GM13977 (cell line): ENCODE measurements around the gene B4GALT1.
"Not testable (repeated sequence)": the region's sequence is repeated elsewhere in the genome, so short reads cannot be mapped to it uniquely, and the experiment has no call there.

ENCODE experiments used
- DNase-seq: peaks from one replicate; pipeline ENCODE4 v3.0.0; 2012; ENCODE audit warnings: low spot score
- in situ Hi-C: fragments of 300-500 bp; cut with MboI; formaldehyde crosslinking; loops from one replicate; pipeline ENCODE4 v1.12.0; 2022; ENCODE audit warnings: low sequenced_read_pairs, low pct_unique_long_range_greater_than_20kb, mixed read lengths, inconsistent platforms; ENCODE audit not compliant: unreplicated experiment
- TF ChIP-seq, protein P1 (sequence below): IDR thresholded peaks from 2 replicates; pipeline ENCODE4 v1.5.1; 2012; ENCODE audit warnings: mild to moderate bottlenecking, control low read depth; ENCODE audit not compliant: insufficient read depth; ENCODE audit errors: extremely low read depth, missing control alignments

The B4GALT1 gene

DNA sequence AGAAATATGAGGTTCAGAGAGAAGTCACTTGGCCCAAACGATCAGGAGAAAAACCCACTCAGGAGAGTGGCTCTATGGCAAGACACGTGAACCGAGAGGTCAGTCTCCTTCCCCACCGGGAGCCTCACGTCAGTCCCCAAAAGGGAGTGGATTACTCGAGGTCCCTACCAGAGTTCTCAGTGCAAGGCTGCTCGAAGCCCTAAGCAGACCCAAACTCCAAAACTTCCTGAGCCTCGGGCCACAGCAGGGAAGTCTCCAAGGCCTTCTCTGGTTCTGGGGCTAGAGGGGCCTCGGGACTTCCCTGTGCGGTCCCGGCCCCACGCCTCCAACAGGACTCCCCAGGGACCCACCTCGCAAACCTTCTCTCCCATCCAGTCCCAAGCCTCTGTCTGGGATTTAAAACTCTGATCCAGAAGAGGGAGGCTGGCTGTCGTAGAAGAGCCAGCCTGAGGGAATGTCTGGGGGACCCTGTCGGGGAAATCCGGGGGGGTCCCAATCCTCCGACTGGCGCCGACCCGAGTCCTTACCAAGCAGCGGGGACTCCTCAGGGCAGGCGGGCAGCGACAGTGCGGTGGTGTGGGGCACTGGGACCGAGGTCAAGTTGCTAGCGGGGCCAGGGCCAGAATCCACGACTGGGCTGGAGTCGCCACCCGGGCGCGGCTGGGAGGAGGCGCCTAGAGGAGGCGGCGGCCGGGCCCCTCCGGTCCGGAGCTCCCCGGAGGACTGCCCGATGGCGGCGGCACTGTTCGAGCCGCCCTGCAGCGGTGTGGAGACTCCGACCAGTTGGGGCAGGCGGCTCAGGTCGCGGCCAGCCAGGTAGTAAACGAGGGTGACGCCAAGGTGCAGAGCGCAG is 679 bp downstream of the B4GALT1 start:
- TF ChIP-seq, protein P1, sequence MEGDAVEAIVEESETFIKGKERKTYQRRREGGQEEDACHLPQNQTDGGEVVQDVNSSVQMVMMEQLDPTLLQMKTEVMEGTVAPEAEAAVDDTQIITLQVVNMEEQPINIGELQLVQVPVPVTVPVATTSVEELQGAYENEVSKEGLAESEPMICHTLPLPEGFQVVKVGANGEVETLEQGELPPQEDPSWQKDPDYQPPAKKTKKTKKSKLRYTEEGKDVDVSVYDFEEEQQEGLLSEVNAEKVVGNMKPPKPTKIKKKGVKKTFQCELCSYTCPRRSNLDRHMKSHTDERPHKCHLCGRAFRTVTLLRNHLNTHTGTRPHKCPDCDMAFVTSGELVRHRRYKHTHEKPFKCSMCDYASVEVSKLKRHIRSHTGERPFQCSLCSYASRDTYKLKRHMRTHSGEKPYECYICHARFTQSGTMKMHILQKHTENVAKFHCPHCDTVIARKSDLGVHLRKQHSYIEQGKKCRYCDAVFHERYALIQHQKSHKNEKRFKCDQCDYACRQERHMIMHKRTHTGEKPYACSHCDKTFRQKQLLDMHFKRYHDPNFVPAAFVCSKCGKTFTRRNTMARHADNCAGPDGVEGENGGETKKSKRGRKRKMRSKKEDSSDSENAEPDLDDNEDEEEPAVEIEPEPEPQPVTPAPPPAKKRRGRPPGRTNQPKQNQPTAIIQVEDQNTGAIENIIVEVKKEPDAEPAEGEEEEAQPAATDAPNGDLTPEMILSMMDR: no peak
- in situ Hi-C loops: loop anchor here (10.0 kb wide), 1 partner anchor 58 kb away; no protein-coding TSS in a partner anchor
- DNase-seq: no peak

DNA sequence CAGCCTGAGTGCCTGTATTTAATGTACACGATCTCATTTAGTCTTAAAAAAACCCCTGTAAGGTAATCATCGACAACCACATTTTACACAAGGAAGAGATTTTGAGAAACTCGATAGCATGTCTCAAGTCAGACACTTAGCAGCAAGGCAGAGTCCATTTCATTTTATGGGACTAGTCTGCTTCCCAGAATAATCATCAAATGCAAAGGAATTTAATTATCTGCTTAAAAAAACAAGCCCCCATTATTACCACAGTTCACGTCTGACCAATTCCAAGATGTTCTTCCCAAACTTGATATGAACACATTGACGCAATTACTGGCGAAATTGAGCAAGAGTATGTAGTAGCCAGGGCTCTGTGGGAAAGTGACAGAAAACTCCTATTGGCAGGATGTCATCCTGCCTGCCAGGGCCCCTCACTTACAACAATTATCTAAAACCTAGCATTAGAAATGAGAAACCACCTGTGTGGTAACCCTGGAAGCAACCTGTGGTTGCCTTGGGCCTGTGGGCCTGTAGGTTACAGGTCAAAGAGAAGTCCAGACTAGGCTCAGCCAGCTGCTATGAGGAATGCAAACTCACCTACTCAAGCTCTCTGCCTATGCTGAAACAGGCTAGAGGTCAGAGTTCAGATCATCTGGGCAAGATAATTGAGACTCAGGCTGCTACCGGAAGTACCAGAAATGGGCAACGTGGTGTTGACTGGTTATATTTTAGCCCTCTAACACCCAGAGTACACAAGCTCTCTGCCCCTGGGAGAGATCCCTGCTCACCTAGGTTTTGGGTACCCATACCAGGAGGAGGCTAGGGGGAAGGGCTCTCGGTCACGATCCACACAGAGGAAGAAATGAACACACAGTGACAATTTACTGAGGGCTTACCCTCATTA is 1.6 kb downstream of the B4GALT1 start:
- peak; percentile 66 for DNase-seq
- in situ Hi-C loops: loop anchor here (10.0 kb wide), 1 partner anchor 59 kb away; no protein-coding TSS in a partner anchor
- TF ChIP-seq, protein P1: no peak

DNA sequence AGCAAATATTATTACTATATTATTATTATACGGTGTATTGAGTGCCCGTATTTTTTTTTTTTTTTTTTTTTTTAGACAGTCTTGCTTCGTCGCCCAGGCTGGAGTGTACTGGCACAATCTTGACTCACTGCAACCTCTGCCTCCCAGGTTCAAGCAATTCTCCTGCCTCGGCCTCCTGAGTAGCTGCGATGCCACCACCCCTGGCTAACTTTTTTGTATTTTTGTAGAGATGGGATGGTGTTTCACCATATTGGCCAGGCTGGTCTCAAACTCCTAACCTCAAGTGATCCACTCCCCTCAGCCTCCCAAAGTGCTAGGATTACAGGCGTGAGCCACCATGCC is 2.2 kb downstream of the B4GALT1 start:
- in situ Hi-C loops: loop anchor here (10.0 kb wide), 1 partner anchor 60 kb away; no protein-coding TSS in a partner anchor

DNA sequence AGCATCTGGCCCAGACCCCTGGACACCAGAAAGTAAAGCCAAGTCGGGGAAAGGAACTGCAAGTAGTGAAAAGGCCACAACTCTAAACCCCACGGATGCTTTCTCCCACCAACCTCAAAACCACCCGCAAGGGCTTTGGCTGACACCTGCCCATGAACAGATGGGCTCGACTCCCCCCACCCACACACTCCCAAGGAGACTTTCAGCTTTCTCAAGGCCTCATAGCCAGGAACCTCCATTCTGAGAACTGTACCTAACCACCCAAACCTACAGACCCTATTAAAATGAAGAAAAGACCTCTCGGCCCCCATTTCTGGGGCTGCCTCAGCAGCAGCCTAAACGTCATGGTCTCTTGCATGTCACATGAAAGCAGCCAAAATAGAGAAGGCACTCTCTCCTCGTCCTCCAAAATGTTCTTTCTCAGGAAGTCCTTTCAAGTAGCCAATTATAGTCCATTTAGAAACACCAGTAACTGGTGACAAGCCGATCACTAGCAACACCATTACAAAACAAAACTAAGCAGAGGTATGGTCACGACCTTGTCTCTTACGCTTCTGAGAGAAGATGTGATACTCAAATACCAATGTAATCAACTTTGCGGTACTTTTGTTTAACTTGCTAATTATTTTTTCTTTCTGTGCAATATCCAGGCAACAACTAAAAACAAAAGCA is 2.9 kb downstream of the B4GALT1 start:
- in situ Hi-C loops: loop anchor here (10.0 kb wide), 1 partner anchor 61 kb away; no protein-coding TSS in a partner anchor
- TF ChIP-seq, protein P1: no peak
- DNase-seq: peak; percentile 75

More for the DNA sequence above, 2.2 kb downstream of the B4GALT1 start:
- DNase-seq: not testable (repeated sequence)

DNA sequence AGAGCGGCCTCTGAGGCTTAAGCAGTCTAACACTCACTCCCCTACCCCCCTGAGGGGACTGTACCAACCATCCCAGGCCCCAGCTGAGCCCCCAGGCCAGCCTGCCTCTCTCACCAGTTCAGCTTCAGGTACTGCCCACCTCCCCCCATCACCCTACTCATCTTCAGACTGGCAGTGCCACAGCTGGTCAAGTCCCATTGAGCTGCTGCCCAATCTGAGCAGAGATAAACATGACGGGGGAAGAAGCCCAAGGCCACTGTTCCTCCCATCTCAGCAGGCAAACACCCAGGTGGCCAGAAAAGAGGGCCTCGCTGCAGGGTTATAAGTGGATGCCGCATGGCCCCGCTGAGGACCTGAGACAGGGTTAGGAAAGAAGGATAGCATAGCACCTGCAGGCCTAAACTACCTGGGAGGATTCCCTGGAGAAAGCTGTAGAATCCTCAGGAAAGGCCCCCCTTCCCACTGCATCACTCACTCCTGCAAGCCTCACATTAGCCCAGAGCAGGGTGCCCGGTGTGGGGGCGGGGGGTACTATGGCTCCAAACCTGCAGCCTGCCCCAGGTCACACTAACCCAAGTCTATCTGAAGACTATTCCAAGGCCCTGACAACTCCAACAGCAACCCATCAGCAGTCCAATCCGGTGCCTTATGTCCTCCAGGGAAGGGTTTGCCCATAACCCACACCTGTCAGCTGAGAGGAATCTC is 3.6 kb downstream of the B4GALT1 start:
- in situ Hi-C loops: loop anchor here (10.0 kb wide), 1 partner anchor 61 kb away; no protein-coding TSS in a partner anchor
- TF ChIP-seq, protein P1: no peak
- no peak for DNase-seq

DNA sequence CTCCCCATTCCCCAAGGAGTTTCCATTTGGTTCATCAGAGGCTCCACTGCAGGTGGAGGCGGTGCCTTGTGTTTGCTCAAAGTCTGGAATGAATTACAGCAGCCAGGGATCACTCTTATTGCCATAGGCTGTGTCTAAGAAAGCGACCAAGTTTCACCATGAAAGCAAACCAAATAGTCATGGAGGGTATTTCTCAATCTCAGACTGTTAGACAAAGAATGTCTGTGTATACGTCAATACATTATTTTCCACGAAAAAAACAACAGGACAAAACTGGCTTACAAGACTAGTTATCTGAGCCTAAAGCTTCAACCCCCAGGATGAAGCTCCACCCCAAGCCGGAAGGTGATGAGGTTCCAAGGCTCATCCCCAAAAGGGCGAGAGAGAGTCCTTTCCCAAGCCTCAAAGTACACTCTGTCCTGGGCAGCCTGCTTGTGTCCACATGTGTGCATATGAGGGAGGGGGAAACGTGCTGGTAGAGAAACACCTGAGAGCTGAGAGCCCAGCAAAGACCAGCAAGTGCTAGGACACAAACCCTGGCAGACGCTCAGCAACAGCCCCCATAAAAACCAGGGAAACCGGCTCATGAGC is 4.3 kb downstream of the B4GALT1 start:
- in situ Hi-C loops: loop anchor here (10.0 kb wide), 1 partner anchor 62 kb away; no protein-coding TSS in a partner anchor
- TF ChIP-seq, protein P1: no peak
- no peak for DNase-seq
